Mesodermal cell (in vitro differentiated cells): ENCODE data around the gene SLC6A13.

Experiments used
- H3K27ac ChIP-seq: 2 replicates; pipeline ENCODE4 v1.7.0; 2013; ENCODE audit warnings: mild to moderate bottlenecking, low read depth, low read length, moderate library complexity; ENCODE audit not compliant: severe bottlenecking
- H3K36me3 ChIP-seq: 2 replicates; pipeline ENCODE4 v1.7.1; 2013; ENCODE audit warnings: mild to moderate bottlenecking, low read length, moderate library complexity; ENCODE audit not compliant: control insufficient read depth, insufficient read depth
- H3K4me1 ChIP-seq: one replicate; pipeline ENCODE4 v1.7.1; 2013; ENCODE audit warnings: mild to moderate bottlenecking, low read length; ENCODE audit not compliant: insufficient read depth, control insufficient read depth, poor library complexity, severe bottlenecking
- H3K4me3 ChIP-seq: 2 replicates; pipeline ENCODE4 v1.7.0; 2013; ENCODE audit warnings: low read length, control low read depth, mild to moderate bottlenecking; ENCODE audit not compliant: insufficient read depth, poor library complexity, severe bottlenecking; ENCODE audit errors: extremely low read depth
- H3K9me3 ChIP-seq: 2 replicates; pipeline ENCODE4 v1.7.1; 2013; ENCODE audit warnings: mild to moderate bottlenecking, low read length, moderate library complexity; ENCODE audit not compliant: control insufficient read depth
- WGBS, 2 experiments: methylation state at CpG; one replicate each; pipeline ENCODE4 v1.1.5; 2013; ENCODE audit warnings: missing lambda C conversion rate in 2 of 2; ENCODE audit not compliant: insufficient coverage in 2 of 2; 5-methylcytosine and 5-hydroxymethylcytosine counted together

Gene SLC6A13

GRCh38 chr12:253116-253831 is 9.4 kb downstream of the SLC6A13 start:
- H3K4me1 ChIP-seq: no peaks in the 10 kb centered on the region

GRCh38 chr12:252636-253035 is 10.0 kb downstream of the SLC6A13 start:
- Histone ChIP-seq H3K36me3 (no peaks in the 10 kb centered on the region), H3K9me3 (no peaks in the 10 kb centered on the region), H3K27ac (no peak overlapping the region), H3K4me1 (no peaks in the 10 kb centered on the region), H3K4me3 (no peak overlapping the region)
- no CpG with 5 or more reads among the region's 5 CpGs for WGBS, 2 experiments

More at GRCh38 chr12:253116-253831, 9.4 kb downstream of the SLC6A13 start:
- Histone ChIP-seq H3K27ac (no peak overlapping the region), H3K9me3 (no peaks in the 10 kb centered on the region), H3K4me3 (no peak overlapping the region), H3K36me3 (no peaks in the 10 kb centered on the region)
- WGBS, 2 experiments: 93 to 94% methylated on average over 11 to 12 of the region's 12 CpGs

GRCh38 chr12:247271-247670 is 15.4 kb downstream of the SLC6A13 start:
- Histone ChIP-seq H3K4me3 (no peak overlapping the region), H3K9me3 (peaks cover 6% of the 10 kb centered on the region), H3K4me1 (no peaks in the 10 kb centered on the region), H3K27ac (no peak overlapping the region), H3K36me3 (no peaks in the 10 kb centered on the region)
- WGBS, 2 experiments: no CpG with 5 or more reads among the region's 3 CpGs

- no peaks in the 10 kb centered on the region for H3K4me1 ChIP-seq
- no peak overlapping the region for H3K4me3 ChIP-seq
- WGBS, 2 experiments: 89 to 92% methylated on average over 3 to 4 of the region's 4 CpGs
- peaks cover 6% of the 10 kb centered on the region for H3K9me3 ChIP-seq
- no peaks in the 10 kb centered on the region for H3K36me3 ChIP-seq
- H3K27ac ChIP-seq: no peak overlapping the region
Measured at GRCh38 chr12:243381-243780, 19.3 kb downstream of the SLC6A13 start.

GRCh38 chr12:242496-242895 is 20.1 kb downstream of the SLC6A13 start:
- Histone ChIP-seq H3K36me3 (no peaks in the 10 kb centered on the region), H3K4me1 (no peaks in the 10 kb centered on the region), H3K9me3 (peaks cover 6% of the 10 kb centered on the region), H3K4me3 (no peak overlapping the region), H3K27ac (no peak overlapping the region)
- 90 to 94% methylated on average over 13 of the region's 15 CpGs for WGBS, 2 experiments

GRCh38 chr12:241266-241665 is 21.4 kb downstream of the SLC6A13 start:
- H3K4me1 ChIP-seq: no peaks in the 10 kb centered on the region
- 84 to 96% methylated on average over 3 to 5 of the region's 9 CpGs for WGBS, 2 experiments
- no peaks in the 10 kb centered on the region for H3K36me3 ChIP-seq
- no peak overlapping the region for H3K4me3 ChIP-seq
- no peak overlapping the region for H3K27ac ChIP-seq
- peaks cover 6% of the 10 kb centered on the region for H3K9me3 ChIP-seq

- H3K36me3 ChIP-seq: no peaks in the 10 kb centered on the region
- H3K27ac ChIP-seq: no peak overlapping the region
- peaks cover 10% of the 10 kb centered on the region for H3K9me3 ChIP-seq
- no peaks in the 10 kb centered on the region for H3K4me1 ChIP-seq
- H3K4me3 ChIP-seq: no peak overlapping the region
- 93 to 94% methylated on average over 7 of the region's 9 CpGs for WGBS, 2 experiments
Measured at GRCh38 chr12:240566-240965, 22.1 kb downstream of the SLC6A13 start.

- H3K4me3 ChIP-seq: no peak overlapping the region
- no peaks in the 10 kb centered on the region for H3K4me1 ChIP-seq
- H3K36me3 ChIP-seq: no peaks in the 10 kb centered on the region
- WGBS, 2 experiments: 71 to 80% methylated on average over 10 to 16 of the region's 19 CpGs
- peaks cover 14% of the 10 kb centered on the region for H3K9me3 ChIP-seq
- no peak overlapping the region for H3K27ac ChIP-seq
Measured at GRCh38 chr12:238736-239398, 23.8 kb downstream of the SLC6A13 start.

- WGBS, 2 experiments: 91 to 96% methylated on average over 7 of the region's 9 CpGs
- H3K27ac ChIP-seq: no peak overlapping the region
Measured at GRCh38 chr12:238116-238515, 24.5 kb downstream of the SLC6A13 start.

GRCh38 chr12:237026-237815 is 25.4 kb downstream of the SLC6A13 start:
- Histone ChIP-seq H3K4me3 (no peak overlapping the region), H3K9me3 (peaks cover 14% of the 10 kb centered on the region), H3K4me1 (no peaks in the 10 kb centered on the region), H3K36me3 (no peaks in the 10 kb centered on the region), H3K27ac (no peak overlapping the region)
- WGBS, 2 experiments: 86 to 87% methylated on average over 6 to 12 of the region's 13 CpGs

More at GRCh38 chr12:238116-238515, 24.5 kb downstream of the SLC6A13 start:
- H3K36me3 ChIP-seq: no peaks in the 10 kb centered on the region
- H3K4me3 ChIP-seq: no peak overlapping the region
- H3K4me1 ChIP-seq: no peaks in the 10 kb centered on the region
- peaks cover 14% of the 10 kb centered on the region for H3K9me3 ChIP-seq
